NT2/D1 (cell line): ENCODE results near the gene TPP1.

Source experiments
- SUZ12 ChIP-seq: IDR thresholded peaks from 2 replicates; pipeline ENCODE4 v1.6.1; 2011; ENCODE audit not compliant: insufficient read length, insufficient read depth; ENCODE audit errors: extremely low read depth
- YY1 ChIP-seq: IDR thresholded peaks from 2 replicates; pipeline ENCODE4 v1.6.1; 2011; ENCODE audit not compliant: insufficient read length, insufficient read depth
- ZNF274 ChIP-seq: IDR thresholded peaks from 2 replicates; pipeline ENCODE4 v1.6.1; 2011; ENCODE audit warnings: mild to moderate bottlenecking, low read depth, low read length

- TF ChIP-seq ZNF274 (no peak), YY1 (no peak), SUZ12 (no peak)
These were observed 7.9 kb downstream of the TPP1 start for GRCh38 chr11:6611092-6611962.
